Measurements from ENCODE around the gene GRN. TPM values are rescaled to one million over a fixed set of nuclear protein-coding genes. Genes with fewer than 3 reads are reported as not detected.
A peak's percentile ranks its signal among the peaks of the same experiment; 100 is the strongest.

The GRN gene
- 904 TPM for total RNA-seq (ENCODE audit: unreplicated experiment)
- long read RNA-seq, transcript GRN-201 (13 exons, 2,342 nt): major isoform, 2,265 of 2,597 reads
- long read RNA-seq, partial matches to known transcripts: 211 of 2,597 reads
- long read RNA-seq, other reads (novel, unspliced or antisense): 119 of 2,597 reads

DNA sequence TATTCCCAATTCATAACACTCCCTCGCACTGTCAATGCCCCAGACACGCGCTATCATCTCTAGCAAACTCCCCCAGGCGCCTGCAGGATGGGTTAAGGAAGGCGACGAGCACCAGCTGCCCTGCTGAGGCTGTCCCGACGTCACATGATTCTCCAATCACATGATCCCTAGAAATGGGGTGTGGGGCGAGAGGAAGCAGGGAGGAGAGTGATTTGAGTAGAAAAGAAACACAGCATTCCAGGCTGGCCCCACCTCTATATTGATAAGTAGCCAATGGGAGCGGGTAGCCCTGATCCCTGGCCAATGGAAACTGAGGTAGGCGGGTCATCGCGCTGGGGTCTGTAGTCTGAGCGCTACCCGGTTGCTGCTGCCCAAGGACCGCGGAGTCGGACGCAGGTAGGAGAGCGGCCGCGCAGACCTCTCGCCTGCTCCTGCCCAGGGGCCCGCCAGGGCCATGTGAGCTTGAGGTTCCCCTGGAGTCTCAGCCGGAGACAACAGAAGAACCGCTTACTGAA lies at the start of gene GRN:
TSS of gene GRN (plus strand) at position 364 of the 515 bp plus-strand sequence. CDS start 3,863 bp downstream, outside the sequence.
- peaks cover 10% of the 10 kb centered on the region for H3K27me3 Mint-ChIP-seq (ENCODE audit: unreplicated experiment)
- no peaks in the 10 kb centered on the region for H3K9me3 Mint-ChIP-seq (ENCODE audit: unreplicated experiment)

DNA sequence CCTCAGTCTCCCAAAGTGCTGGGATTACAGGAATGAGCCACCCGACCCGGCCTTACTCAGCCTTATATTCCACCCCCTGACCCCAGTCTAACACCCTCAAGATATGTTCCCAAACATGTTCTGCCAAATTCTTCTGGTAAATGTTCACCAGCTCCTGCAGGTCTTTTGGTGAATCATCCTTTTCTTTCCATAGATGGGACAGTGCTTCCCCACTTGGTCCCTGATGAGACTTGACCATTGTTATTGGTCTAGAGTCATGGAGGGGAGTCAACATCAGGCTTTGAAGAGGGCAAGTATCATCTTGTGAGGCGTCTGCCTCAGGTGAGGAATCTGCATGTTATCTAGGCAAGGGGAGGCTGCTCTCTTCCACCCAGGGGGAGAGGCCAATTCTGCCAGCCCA lies 47.1 kb upstream of the GRN start:
- TF ChIP-seq, protein P1, sequence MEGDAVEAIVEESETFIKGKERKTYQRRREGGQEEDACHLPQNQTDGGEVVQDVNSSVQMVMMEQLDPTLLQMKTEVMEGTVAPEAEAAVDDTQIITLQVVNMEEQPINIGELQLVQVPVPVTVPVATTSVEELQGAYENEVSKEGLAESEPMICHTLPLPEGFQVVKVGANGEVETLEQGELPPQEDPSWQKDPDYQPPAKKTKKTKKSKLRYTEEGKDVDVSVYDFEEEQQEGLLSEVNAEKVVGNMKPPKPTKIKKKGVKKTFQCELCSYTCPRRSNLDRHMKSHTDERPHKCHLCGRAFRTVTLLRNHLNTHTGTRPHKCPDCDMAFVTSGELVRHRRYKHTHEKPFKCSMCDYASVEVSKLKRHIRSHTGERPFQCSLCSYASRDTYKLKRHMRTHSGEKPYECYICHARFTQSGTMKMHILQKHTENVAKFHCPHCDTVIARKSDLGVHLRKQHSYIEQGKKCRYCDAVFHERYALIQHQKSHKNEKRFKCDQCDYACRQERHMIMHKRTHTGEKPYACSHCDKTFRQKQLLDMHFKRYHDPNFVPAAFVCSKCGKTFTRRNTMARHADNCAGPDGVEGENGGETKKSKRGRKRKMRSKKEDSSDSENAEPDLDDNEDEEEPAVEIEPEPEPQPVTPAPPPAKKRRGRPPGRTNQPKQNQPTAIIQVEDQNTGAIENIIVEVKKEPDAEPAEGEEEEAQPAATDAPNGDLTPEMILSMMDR (IDR thresholded peaks at IDR 0.05; ENCODE audit: unreplicated experiment): no peak
- Mint-ChIP-seq H3K9me3 (ENCODE audit: unreplicated experiment) (no peaks in the 10 kb centered on the region), H3K4me3 (ENCODE audit: unreplicated experiment) (no peak overlapping the region), H3K4me1 (ENCODE audit: unreplicated experiment) (peaks cover 3% of the 10 kb centered on the region), H3K36me3 (ENCODE audit: low read depth, unreplicated experiment) (no peaks in the 10 kb centered on the region), H3K27me3 (ENCODE audit: unreplicated experiment) (peaks cover 4% of the 10 kb centered on the region), H3K27ac (ENCODE audit: unreplicated experiment) (no peak overlapping the region)
- no peak for DNase-seq (ENCODE audit: low spot score)

More for the DNA sequence above, at the start of gene GRN:
- H3K4me3 Mint-ChIP-seq (ENCODE audit: unreplicated experiment): peak within 1 kb of the TSS; percentile 98
- peaks cover 13% of the 10 kb centered on the region for H3K4me1 Mint-ChIP-seq (ENCODE audit: unreplicated experiment)
- DNase-seq (ENCODE audit: low spot score): peak; percentile 90
- H3K27ac Mint-ChIP-seq (ENCODE audit: unreplicated experiment): peak within 1 kb of the TSS; percentile 96
- TF ChIP-seq, protein P1 (IDR thresholded peaks at IDR 0.05; ENCODE audit: unreplicated experiment): no peak
- peaks cover 4% of the 10 kb centered on the region for H3K36me3 Mint-ChIP-seq (ENCODE audit: low read depth, unreplicated experiment)

DNA sequence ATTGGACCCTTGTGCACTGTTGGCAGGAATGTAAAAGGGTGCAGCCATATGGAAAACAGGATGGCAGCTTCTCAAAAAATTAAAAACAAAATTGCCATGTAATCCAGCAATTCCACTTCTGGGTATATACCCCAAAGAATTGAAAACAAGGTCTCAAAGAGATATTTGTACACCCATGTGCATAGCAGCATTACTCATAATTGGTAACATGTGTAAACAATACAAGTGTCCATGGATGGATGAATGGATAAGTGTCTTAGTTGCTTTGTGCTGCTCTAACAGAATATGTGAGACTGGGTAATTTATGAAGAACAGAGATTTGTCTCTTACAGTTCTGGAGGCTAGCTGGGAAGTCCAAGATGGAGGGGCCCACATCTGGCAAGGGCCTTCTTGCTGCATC lies 40.5 kb upstream of the GRN start:
- Mint-ChIP-seq H3K27me3 (ENCODE audit: unreplicated experiment) (peaks cover 6% of the 10 kb centered on the region), H3K4me3 (ENCODE audit: unreplicated experiment) (no peak overlapping the region), H3K36me3 (ENCODE audit: low read depth, unreplicated experiment) (no peaks in the 10 kb centered on the region), H3K9me3 (ENCODE audit: unreplicated experiment) (no peaks in the 10 kb centered on the region), H3K27ac (ENCODE audit: unreplicated experiment) (no peak overlapping the region), H3K4me1 (ENCODE audit: unreplicated experiment) (peaks cover 4% of the 10 kb centered on the region)
- DNase-seq (ENCODE audit: low spot score): no peak
- TF ChIP-seq, protein P1 (IDR thresholded peaks at IDR 0.05; ENCODE audit: unreplicated experiment): no peak

DNA sequence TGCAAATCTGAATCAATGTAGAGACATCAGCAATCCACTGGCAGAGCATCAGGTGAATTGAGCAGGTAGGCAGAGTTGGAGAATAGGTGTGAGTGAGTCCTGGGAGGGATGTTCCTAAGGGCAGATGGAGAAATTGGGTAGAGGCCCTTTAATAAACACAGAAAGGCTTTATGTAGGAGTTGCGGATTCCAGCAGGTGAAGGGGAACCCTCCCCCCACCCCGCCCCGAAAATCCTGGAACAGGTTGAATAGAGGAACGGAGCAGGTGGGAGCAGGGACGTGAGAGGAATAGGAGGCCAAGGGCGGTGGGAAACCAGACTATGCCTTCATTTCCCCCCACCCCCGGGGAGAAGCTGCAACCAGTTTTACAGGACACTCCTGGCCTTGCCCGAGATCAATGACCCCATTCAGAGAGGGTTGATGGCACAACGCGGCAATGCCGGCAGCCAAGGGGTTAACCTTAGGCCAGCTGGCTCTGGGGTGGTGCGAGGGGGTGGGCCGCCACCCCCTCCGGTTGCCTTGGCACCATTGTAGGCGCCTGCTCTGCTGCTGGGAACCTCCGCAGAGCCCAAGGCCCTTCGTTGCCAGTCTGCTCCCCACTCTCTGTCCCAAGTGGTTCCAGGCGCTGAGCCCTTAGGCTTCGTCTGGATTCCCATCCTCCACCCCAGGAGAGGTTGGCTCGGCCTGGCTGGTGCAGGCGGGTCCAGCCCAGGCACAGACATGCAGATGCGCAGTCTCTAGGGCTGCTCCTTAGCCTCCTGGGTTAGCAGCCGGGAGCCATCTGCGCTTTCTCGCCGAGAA lies 37.5 kb upstream of the GRN start:
- H3K9me3 Mint-ChIP-seq (ENCODE audit: unreplicated experiment): no peaks in the 10 kb centered on the region
- H3K4me3 Mint-ChIP-seq (ENCODE audit: unreplicated experiment): peak overlapping the region; percentile 61
- no peaks in the 10 kb centered on the region for H3K36me3 Mint-ChIP-seq (ENCODE audit: low read depth, unreplicated experiment)

More for the DNA sequence above, 37.5 kb upstream of the GRN start:
- peaks cover 4% of the 10 kb centered on the region for H3K4me1 Mint-ChIP-seq (ENCODE audit: unreplicated experiment)
- peak; percentile 46 for DNase-seq (ENCODE audit: low spot score)
- TF ChIP-seq, protein P1 (IDR thresholded peaks at IDR 0.05; ENCODE audit: unreplicated experiment): no peak
- peaks cover 9% of the 10 kb centered on the region for H3K27me3 Mint-ChIP-seq (ENCODE audit: unreplicated experiment)
- H3K27ac Mint-ChIP-seq (ENCODE audit: unreplicated experiment): no peak overlapping the region
